Measurements from ENCODE around the gene SYCP2L.

DNA sequence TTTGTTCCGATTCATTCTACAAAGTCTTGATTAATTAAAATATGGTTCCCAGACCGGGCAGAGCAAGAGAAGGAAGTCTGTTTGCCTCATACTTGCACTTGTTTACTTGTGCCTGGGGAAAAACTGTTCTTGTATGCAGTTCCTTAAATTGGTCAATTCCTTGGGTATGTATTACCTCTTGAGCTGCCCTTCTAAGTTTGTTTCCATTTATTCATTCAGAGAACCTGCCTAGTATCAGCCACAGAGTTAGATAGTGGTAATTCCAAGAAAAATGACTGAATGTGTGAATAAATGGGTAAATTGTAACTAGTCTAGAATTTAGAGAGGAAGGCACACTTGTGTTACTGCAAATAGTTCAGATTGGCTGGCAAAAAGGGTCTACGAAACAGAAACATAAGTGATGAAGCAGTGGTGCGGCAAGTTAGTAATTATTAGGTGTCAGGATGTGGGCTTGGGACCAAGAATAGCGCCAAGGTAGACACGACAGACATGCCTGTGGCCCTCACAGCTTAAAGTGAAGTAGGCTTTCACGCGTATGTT is 48.0 kb upstream of the SYCP2L start:
- TF ChIP-seq POLR2AphosphoS5 (IDR thresholded peaks at IDR 0.05; ENCODE audit: borderline replicate concordance, low read depth, low read length) (no peak), EZH2 (IDR thresholded peaks at IDR 0.05) (no peak)

Data from SK-N-MC (cell line).